Measurements from ENCODE around the gene CDH13. TPM values are rescaled to one million over a fixed set of nuclear protein-coding genes. Genes with fewer than 3 reads are reported as not detected.

The CDH13 gene
- total RNA-seq, 1 experiment from 2014 or later: not detected

GRCh38 chr16:83105279-83106077 lies 478.7 kb downstream of the CDH13 start:
- DNase-seq (ENCODE audit: low read depth, low spot score): no peak
- in situ Hi-C loops (cut with HindIII; ENCODE audit: low pct_unique_long_range_greater_than_20kb, low sequenced_read_pairs): no loop called here

- DNase-seq (ENCODE audit: low read depth, low spot score): no peak
- in situ Hi-C loops (cut with HindIII; ENCODE audit: low pct_unique_long_range_greater_than_20kb, low sequenced_read_pairs): no loop called here
Measured at GRCh38 chr16:83109490-83110125, 482.8 kb downstream of the CDH13 start.

DNA sequence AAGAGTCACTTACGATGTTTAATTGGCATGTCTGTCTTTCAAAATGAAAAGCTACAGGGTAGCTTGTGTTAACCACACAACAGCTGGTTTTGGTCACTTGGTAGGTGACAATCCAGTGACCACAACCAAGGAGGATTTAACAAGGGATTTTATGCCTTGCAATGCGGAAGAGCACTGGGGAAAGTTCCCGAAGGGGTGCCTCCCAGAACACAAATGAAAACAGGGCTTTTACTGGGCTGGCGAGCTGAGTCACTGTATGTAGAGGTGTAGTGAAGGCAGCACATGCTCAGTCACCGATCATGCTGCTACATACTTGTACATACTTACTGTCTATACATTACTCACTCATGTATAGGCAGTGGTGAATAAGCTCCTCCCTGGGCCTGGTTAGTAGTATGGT lies 483.5 kb downstream of the CDH13 start:
- DNase-seq (ENCODE audit: low read depth, low spot score): no peak
- in situ Hi-C loops (cut with HindIII; ENCODE audit: low pct_unique_long_range_greater_than_20kb, low sequenced_read_pairs): no loop called here

DNA sequence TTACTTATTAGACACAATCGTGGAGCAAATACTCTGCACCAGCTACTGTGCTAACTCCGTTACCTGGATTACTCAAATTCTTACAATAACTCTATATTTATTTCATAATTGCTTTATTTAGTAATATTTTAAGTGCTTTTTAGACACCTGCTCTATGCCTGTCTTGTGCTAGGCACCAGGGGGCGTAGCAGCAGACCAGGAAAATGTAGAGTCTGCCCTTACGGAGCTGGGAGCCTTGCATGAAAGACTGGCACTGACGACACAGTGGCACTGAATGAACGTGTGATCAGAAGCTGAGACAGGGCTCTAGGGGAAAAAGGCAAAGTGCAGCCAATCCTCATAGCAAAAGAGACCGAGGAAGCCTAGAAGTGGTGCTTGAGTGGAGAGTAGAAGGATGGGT lies 486.5 kb downstream of the CDH13 start:
- DNase-seq (ENCODE audit: low read depth, low spot score): peak; percentile 63
- in situ Hi-C loops (cut with HindIII; ENCODE audit: low pct_unique_long_range_greater_than_20kb, low sequenced_read_pairs): no loop called here

DNA sequence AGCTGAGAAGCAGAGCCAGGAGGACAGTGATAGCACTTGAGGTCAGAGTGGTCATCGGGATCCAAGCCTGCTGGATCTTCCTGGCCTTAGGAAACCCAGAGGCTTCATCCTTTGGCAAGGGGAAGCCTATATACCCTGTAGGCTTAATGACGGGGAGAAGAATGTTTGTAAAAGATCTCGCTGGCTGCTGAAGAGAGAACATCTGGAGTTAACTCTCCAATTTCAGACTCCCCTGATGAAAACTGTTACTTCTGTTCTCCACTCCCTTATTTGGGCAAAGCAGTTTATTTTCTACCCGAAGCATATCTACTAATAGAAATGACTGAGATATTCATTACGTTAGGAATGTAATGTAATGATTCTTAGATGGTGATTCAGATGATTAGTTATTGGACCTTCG lies 487.0 kb downstream of the CDH13 start:
- in situ Hi-C loops (cut with HindIII; ENCODE audit: low pct_unique_long_range_greater_than_20kb, low sequenced_read_pairs): no loop called here
- no peak for DNase-seq (ENCODE audit: low read depth, low spot score)

- DNase-seq (ENCODE audit: low read depth, low spot score): no peak
- in situ Hi-C loops (cut with HindIII; ENCODE audit: low pct_unique_long_range_greater_than_20kb, low sequenced_read_pairs): no loop called here
Measured at GRCh38 chr16:83115491-83116232, 488.9 kb downstream of the CDH13 start.

DNA sequence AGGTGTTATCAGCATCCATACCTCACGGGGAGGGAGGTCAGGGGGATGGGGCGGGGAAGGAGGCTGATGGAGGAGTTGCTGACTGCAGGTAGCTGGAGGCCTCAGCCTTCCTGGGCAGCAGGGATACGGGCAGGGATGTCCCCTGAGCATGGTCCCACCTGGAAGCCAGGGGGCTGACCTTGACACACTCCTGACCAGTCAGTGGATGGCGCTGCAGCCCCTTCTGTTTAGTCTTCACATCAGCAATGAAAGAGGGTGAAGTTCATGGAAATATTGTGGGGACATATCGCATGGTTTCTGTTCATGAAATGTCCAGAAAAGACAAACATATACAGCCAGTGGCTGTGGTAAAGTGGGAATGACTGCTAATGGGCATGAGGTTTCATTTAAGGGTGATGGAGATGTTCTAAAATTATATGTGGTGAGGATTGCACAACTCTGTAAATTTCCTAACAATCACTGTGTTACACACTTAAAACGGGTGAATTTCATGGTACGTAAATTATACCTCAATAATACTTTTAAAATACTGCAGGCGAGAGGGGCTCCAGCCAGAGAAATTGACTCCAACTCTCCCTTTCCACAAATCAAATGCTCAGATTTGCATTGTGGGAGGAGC lies 489.6 kb downstream of the CDH13 start:
- no peak for DNase-seq (ENCODE audit: low read depth, low spot score)
- in situ Hi-C loops (cut with HindIII; ENCODE audit: low pct_unique_long_range_greater_than_20kb, low sequenced_read_pairs): no loop called here

DNA sequence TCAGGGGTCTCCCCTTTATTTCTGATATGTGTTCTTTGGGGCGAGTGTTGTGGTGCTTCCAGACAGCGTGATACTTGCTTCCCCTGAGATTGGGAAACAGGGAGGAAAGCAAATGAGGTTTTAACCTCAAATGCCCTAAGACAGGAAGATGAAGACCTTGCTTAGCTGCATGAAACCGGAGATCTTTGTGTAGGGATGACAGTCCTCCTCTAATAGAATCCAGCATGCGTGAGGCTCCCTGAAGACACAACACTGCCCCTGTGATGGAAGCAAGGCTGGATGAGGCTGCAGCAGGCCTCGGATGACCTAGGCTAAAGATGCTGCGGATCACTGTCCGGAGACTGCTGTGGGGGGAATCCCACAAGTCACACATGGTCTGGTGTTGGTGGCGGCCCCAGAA lies 491.0 kb downstream of the CDH13 start:
- in situ Hi-C loops (cut with HindIII; ENCODE audit: low pct_unique_long_range_greater_than_20kb, low sequenced_read_pairs): no loop called here
- DNase-seq (ENCODE audit: low read depth, low spot score): no peak

DNA sequence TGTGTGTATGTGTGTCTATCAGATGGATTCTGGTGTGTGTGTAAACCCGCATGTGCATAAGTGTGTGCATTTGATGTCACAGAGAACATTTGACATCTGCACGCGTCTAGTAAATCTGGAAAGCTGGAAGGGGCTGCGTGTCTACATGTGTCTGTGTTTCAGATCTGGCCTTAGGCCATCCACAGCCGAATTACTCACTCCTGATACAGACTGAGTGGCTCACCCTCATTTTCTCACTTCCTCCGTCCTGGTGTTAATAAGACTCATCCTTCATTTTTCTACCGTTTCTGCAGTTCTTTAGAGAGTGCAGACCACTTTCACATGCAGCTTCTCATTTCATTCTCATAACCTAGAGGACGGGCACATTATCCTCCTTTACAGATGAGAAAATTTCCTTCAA lies 491.6 kb downstream of the CDH13 start:
- DNase-seq (ENCODE audit: low read depth, low spot score): no peak
- in situ Hi-C loops (cut with HindIII; ENCODE audit: low pct_unique_long_range_greater_than_20kb, low sequenced_read_pairs): no loop called here

GRCh38 chr16:83125999-83126568 lies 499.3 kb downstream of the CDH13 start:
- in situ Hi-C loops (cut with HindIII; ENCODE audit: low pct_unique_long_range_greater_than_20kb, low sequenced_read_pairs): no loop called here
- no peak for DNase-seq (ENCODE audit: low read depth, low spot score)

DNA sequence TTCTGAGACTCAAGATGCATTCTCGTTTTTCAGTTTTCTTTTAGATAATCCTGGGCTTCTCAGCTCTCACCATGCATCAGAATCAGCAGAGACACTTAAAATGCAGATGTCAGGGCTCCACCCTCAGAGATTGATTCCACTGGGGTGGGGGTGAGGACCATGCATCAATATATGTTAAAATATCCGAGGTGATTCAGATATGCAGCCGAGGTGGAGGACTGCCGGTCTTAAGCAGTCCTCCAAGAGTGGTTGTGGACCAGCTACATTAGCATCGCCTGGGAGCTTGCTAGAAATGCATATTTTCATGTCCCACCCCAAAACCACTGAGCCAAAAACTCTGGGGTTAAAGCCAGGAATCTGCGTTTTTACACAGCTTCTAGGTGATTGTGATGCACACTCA lies 501.3 kb downstream of the CDH13 start:
- in situ Hi-C loops (cut with HindIII; ENCODE audit: low pct_unique_long_range_greater_than_20kb, low sequenced_read_pairs): no loop called here
- no peak for DNase-seq (ENCODE audit: low read depth, low spot score)

- DNase-seq (ENCODE audit: low read depth, low spot score): no peak
- in situ Hi-C loops (cut with HindIII; ENCODE audit: low pct_unique_long_range_greater_than_20kb, low sequenced_read_pairs): no loop called here
Measured at GRCh38 chr16:83130039-83130438, 503.3 kb downstream of the CDH13 start.

- in situ Hi-C loops (cut with HindIII; ENCODE audit: low pct_unique_long_range_greater_than_20kb, low sequenced_read_pairs): no loop called here
- DNase-seq (ENCODE audit: low read depth, low spot score): no peak
Measured at GRCh38 chr16:83134638-83135037, 507.9 kb downstream of the CDH13 start.

DNA sequence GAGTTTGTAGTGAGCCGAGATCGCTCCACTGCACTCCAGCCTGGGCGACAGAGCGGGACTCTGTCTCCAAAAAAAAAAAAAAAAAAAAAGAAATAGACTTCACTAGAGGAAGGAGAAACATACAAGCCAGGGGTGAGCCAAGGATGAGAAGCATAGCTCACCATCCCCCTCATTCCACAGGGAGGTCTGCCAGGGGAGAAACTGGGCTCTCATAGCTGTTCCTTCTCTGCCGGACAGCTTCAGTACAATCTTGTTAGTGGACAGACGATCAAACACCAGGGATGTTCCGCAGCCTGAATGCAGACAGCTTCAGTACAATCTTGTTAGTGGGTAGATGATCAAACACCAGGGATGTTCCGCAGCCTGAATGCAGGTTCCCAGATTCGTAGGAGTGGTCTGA lies 509.6 kb downstream of the CDH13 start:
- DNase-seq (ENCODE audit: low read depth, low spot score): no peak
- in situ Hi-C loops (cut with HindIII; ENCODE audit: low pct_unique_long_range_greater_than_20kb, low sequenced_read_pairs): no loop called here

GRCh38 chr16:83136924-83137323 lies 510.2 kb downstream of the CDH13 start:
- DNase-seq (ENCODE audit: low read depth, low spot score): no peak

DNA sequence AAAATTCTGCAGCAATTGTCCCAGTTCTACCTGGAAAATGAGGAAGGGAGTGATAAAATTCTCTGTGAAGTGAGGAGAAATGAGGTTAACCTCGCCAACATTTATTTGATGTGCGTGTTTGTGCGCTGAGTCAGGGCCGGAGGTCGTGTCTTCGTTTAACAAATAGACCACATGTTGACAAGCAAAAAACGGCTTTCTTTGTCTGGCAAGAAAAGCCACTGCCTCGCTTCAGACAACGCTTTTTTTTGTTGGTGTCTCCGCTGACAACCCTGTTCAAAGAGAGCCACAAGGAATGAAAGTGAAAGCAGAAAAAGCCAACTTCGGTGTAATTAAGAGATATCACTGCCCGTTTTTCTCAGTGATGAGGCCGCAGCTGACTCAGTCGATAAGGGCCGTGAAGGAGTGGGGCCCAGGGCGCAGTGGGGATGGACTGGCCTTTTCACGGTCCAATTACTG lies 510.6 kb downstream of the CDH13 start:
- DNase-seq (ENCODE audit: low read depth, low spot score): peak; percentile 72
- in situ Hi-C loops (cut with HindIII; ENCODE audit: low pct_unique_long_range_greater_than_20kb, low sequenced_read_pairs): no loop called here

More at GRCh38 chr16:83136924-83137323, 510.2 kb downstream of the CDH13 start:
- in situ Hi-C loops (cut with HindIII; ENCODE audit: low pct_unique_long_range_greater_than_20kb, low sequenced_read_pairs): no loop called here

GRCh38 chr16:83137894-83138293 lies 511.1 kb downstream of the CDH13 start:
- DNase-seq (ENCODE audit: low read depth, low spot score): no peak

GRCh38 chr16:83138512-83138911 lies 511.7 kb downstream of the CDH13 start:
- in situ Hi-C loops (cut with HindIII; ENCODE audit: low pct_unique_long_range_greater_than_20kb, low sequenced_read_pairs): no loop called here
- DNase-seq (ENCODE audit: low read depth, low spot score): no peak

More at GRCh38 chr16:83137894-83138293, 511.1 kb downstream of the CDH13 start:
- in situ Hi-C loops (cut with HindIII; ENCODE audit: low pct_unique_long_range_greater_than_20kb, low sequenced_read_pairs): no loop called here
